ENCODE results near the gene SMYD3.

- TF ChIP-seq, protein P1, sequence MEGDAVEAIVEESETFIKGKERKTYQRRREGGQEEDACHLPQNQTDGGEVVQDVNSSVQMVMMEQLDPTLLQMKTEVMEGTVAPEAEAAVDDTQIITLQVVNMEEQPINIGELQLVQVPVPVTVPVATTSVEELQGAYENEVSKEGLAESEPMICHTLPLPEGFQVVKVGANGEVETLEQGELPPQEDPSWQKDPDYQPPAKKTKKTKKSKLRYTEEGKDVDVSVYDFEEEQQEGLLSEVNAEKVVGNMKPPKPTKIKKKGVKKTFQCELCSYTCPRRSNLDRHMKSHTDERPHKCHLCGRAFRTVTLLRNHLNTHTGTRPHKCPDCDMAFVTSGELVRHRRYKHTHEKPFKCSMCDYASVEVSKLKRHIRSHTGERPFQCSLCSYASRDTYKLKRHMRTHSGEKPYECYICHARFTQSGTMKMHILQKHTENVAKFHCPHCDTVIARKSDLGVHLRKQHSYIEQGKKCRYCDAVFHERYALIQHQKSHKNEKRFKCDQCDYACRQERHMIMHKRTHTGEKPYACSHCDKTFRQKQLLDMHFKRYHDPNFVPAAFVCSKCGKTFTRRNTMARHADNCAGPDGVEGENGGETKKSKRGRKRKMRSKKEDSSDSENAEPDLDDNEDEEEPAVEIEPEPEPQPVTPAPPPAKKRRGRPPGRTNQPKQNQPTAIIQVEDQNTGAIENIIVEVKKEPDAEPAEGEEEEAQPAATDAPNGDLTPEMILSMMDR (IDR thresholded peaks at IDR 0.05), result no peak
- TF ChIP-seq EZH2 (IDR thresholded peaks at IDR 0.05; ENCODE audit: borderline replicate concordance, insufficient read depth, low read depth, low read length, poor library complexity, severe bottlenecking), result no peak
Measured at GRCh38 chr1:246318622-246319021, 188.5 kb downstream of the SMYD3 start.
